ENCODE measurements around the gene SYT12.
"Not testable (repeated sequence)": the region's sequence is repeated elsewhere in the genome, so short reads cannot be mapped to it uniquely, and the experiment has no call there.

SYT12 gene

GRCh38 chr11:67001332-67001731 is 21.6 kb upstream of the SYT12 start:
- no peak for TF ChIP-seq CTCF (IDR thresholded peaks at IDR 0.05; ENCODE audit: low read depth, low read length, missing control alignments)
- H3K4me3 ChIP-seq (replicated peaks; ENCODE audit: low read depth, low read length) = no peak overlapping the region
- no peak for DNase-seq (ENCODE audit: extremely low read depth, low read depth)

- no peak overlapping the region for H3K4me3 ChIP-seq (replicated peaks; ENCODE audit: low read depth, low read length)
- TF ChIP-seq CTCF (IDR thresholded peaks at IDR 0.05; ENCODE audit: low read depth, low read length, missing control alignments) = no peak
- DNase-seq (ENCODE audit: extremely low read depth, low read depth) = no peak
Measured at GRCh38 chr11:67002297-67002913, 20.5 kb upstream of the SYT12 start.

- TF ChIP-seq CTCF (IDR thresholded peaks at IDR 0.05; ENCODE audit: low read depth, low read length, missing control alignments) = no peak
- H3K4me3 ChIP-seq (replicated peaks; ENCODE audit: low read depth, low read length) = no peak overlapping the region
- no peak for DNase-seq (ENCODE audit: extremely low read depth, low read depth)
Measured at GRCh38 chr11:67002921-67003411, 20.0 kb upstream of the SYT12 start.

- not testable (repeated sequence) for DNase-seq (ENCODE audit: extremely low read depth, low read depth); H3K4me3 ChIP-seq (replicated peaks; ENCODE audit: low read depth, low read length)
Measured at GRCh38 chr11:67005200-67005599, 17.7 kb upstream of the SYT12 start.

- H3K4me3 ChIP-seq (replicated peaks; ENCODE audit: low read depth, low read length) = no peak overlapping the region
- TF ChIP-seq CTCF (IDR thresholded peaks at IDR 0.05; ENCODE audit: low read depth, low read length, missing control alignments) = no peak
- no peak for DNase-seq (ENCODE audit: extremely low read depth, low read depth)
Measured at GRCh38 chr11:67006029-67006884, 16.7 kb upstream of the SYT12 start.

- no peak for TF ChIP-seq CTCF (IDR thresholded peaks at IDR 0.05; ENCODE audit: low read depth, low read length, missing control alignments)
- no peak for DNase-seq (ENCODE audit: extremely low read depth, low read depth)
- H3K4me3 ChIP-seq (replicated peaks; ENCODE audit: low read depth, low read length) = no peak overlapping the region
Measured at GRCh38 chr11:67007126-67007525, 15.8 kb upstream of the SYT12 start.

- no peak for TF ChIP-seq CTCF (IDR thresholded peaks at IDR 0.05; ENCODE audit: low read depth, low read length, missing control alignments)
- DNase-seq (ENCODE audit: extremely low read depth, low read depth) = no peak
- H3K4me3 ChIP-seq (replicated peaks; ENCODE audit: low read depth, low read length) = no peak overlapping the region
Measured at GRCh38 chr11:67010296-67010905, 12.5 kb upstream of the SYT12 start.

Data from HFF-Myc (cell line).